Endothelial cell of umbilical vein (primary cell): ENCODE measurements around the gene CCDC191. TPM values are rescaled to one million over a fixed set of nuclear protein-coding genes. Genes with fewer than 3 reads are reported as not detected.

Experiments used
- BruUV-seq: library from RNA; stranded (reverse); fragments of 400-500 nt; replicated peaks from 2 replicates; lab custom pipeline; 2021; lab: Mats Ljungman, UMichigan
- CTCF ChIA-PET: fragments of 300-600, 350-600 bp; sonication (Branson Sonifier 250); formaldehyde crosslinking; loops from one replicate; lab custom pipeline; 2021; ENCODE audit warnings: antibody characterized with exemption, inconsistent platforms; lab: Charles Lee
- POLR2A ChIA-PET: fragments of 300-600, 350-600 bp; sonication (Branson Sonifier 250); formaldehyde crosslinking; loops from one replicate; lab custom pipeline; 2021; ENCODE audit warnings: antibody characterized with exemption, inconsistent platforms; lab: Charles Lee
- DNase-seq: peaks from one replicate; pipeline ENCODE4 v3.0.0-alpha.2; 2011; ENCODE audit warnings: low read depth, low spot score
- FAIRE-seq: peaks from 2 replicates; lab custom pipeline; 2011; peaks lifted over from hg19 to GRCh38; lab: Jason Lieb, UNC
- H2AFZ ChIP-seq: 2 replicates; pipeline ENCODE4 v1.6.0; 2012; ENCODE audit warnings: low read depth, low read length, control low read depth, inconsistent platforms
- H3K27ac ChIP-seq: 2 replicates; pipeline ENCODE4 v1.5.1; 2011; ENCODE audit warnings: low read depth, mild to moderate bottlenecking, control low read depth, low read length, moderate library complexity; ENCODE audit not compliant: insufficient read depth
- H3K27me3 ChIP-seq, 2 experiments: 2 replicates each; pipeline versions ENCODE4 v1.6.0 to v1.6.1; 2011; ENCODE audit warnings: low read length in 2 of 2, mixed read lengths in 1 of 2; ENCODE audit not compliant: control insufficient read depth in 2 of 2, insufficient read depth in 2 of 2
- H3K36me3 ChIP-seq, 2 experiments: 2 replicates in 1 of 2; 3 replicates in 1 of 2; pipeline ENCODE4 v1.5.1; 2011; ENCODE audit warnings: low read length in 2 of 2, mild to moderate bottlenecking in 1 of 2, moderate library complexity in 1 of 2; ENCODE audit not compliant: control insufficient read depth in 2 of 2, insufficient read depth in 2 of 2; ENCODE audit errors: extremely low read depth in 1 of 2
- H3K4me1 ChIP-seq: 3 replicates; pipeline ENCODE4 v1.5.1; 2011; ENCODE audit warnings: mild to moderate bottlenecking, low read length; ENCODE audit not compliant: control insufficient read depth, insufficient read depth; ENCODE audit errors: extremely low read depth
- H3K4me2 ChIP-seq: 2 replicates; pipeline ENCODE4 v1.6.1; 2011; ENCODE audit warnings: low read length, control low read depth, mixed read lengths; ENCODE audit not compliant: insufficient read depth
- H3K4me3 ChIP-seq, 3 experiments: fragments of 200-600 bp in 1 of 3; sonication (generic), shearing (Covaris generic) in 1 of 3; replicated peaks in 1 of 3; 2 replicates each; pipeline ENCODE4 v1.5.1; 2011 to 2016; ENCODE audit warnings: control low read depth in 3 of 3, low read length in 3 of 3, mild to moderate bottlenecking in 2 of 3, inconsistent platforms in 1 of 3, low read depth in 1 of 3, moderate library complexity in 1 of 3; ENCODE audit not compliant: insufficient read depth in 1 of 3
- H3K79me2 ChIP-seq: 2 replicates; pipeline ENCODE4 v1.6.0; 2012; ENCODE audit warnings: low read length, inconsistent platforms; ENCODE audit not compliant: control insufficient read depth, insufficient read depth
- H3K9ac ChIP-seq: replicated peaks from 2 replicates; pipeline ENCODE3; 2011; ENCODE audit warnings: low read length, control low read depth; ENCODE audit not compliant: insufficient read depth; ENCODE audit errors: extremely low read depth
- H3K9me1 ChIP-seq: replicated peaks from 3 replicates; pipeline ENCODE4 v1.6.0; 2011; ENCODE audit warnings: mild to moderate bottlenecking, low read length; ENCODE audit not compliant: control insufficient read depth, insufficient read depth; ENCODE audit errors: extremely low read depth
- H3K9me3 ChIP-seq: replicated peaks from 2 replicates; pipeline ENCODE4 v1.5.1; 2012; ENCODE audit warnings: low read length, inconsistent platforms; ENCODE audit not compliant: control insufficient read depth, insufficient read depth
- H4K20me1 ChIP-seq: replicated peaks from 2 replicates; pipeline ENCODE3; 2011; ENCODE audit warnings: mild to moderate bottlenecking, low read length; ENCODE audit not compliant: control insufficient read depth, insufficient read depth; ENCODE audit errors: extremely low read depth
- EZH2 ChIP-seq: IDR thresholded peaks from 2 replicates; pipeline ENCODE4 v1.6.1; 2012; ENCODE audit warnings: borderline replicate concordance, low read depth, mild to moderate bottlenecking, moderate library complexity, low read length, inconsistent platforms; ENCODE audit not compliant: severe bottlenecking
- FOS ChIP-seq: IDR thresholded peaks from 2 replicates; pipeline ENCODE4 v1.6.1; 2011; ENCODE audit warnings: mild to moderate bottlenecking, low read length, moderate library complexity, borderline replicate concordance; ENCODE audit not compliant: insufficient read depth
- GATA2 ChIP-seq: IDR thresholded peaks from 2 replicates; pipeline ENCODE4 v1.7.0; 2011; ENCODE audit warnings: low read depth, mild to moderate bottlenecking, moderate library complexity, mixed read lengths, low read length; ENCODE audit not compliant: insufficient read length, insufficient read depth
- JUN ChIP-seq: IDR thresholded peaks from 2 replicates; pipeline ENCODE4 v1.6.1; 2011; ENCODE audit warnings: borderline replicate concordance, low read depth; ENCODE audit not compliant: insufficient read length, insufficient read depth
- MYC ChIP-seq: IDR thresholded peaks from one replicate; pipeline ENCODE4 v1.6.1; 2011; ENCODE audit warnings: mild to moderate bottlenecking, low read depth, low read length
- POLR2A ChIP-seq: IDR thresholded peaks from 2 replicates; pipeline ENCODE4 v1.6.1; 2012; ENCODE audit warnings: low read depth, mild to moderate bottlenecking, control low read depth, low read length
- POLR2AphosphoS5 ChIP-seq: IDR thresholded peaks from 2 replicates; pipeline ENCODE4 v1.6.1; 2012; ENCODE audit warnings: low read depth, mild to moderate bottlenecking, control low read depth, low read length, moderate library complexity; ENCODE audit not compliant: insufficient read depth
- dilution Hi-C: fragments of 300-500 bp; cut with MboI; formaldehyde crosslinking; loops from one replicate; pipeline ENCODE4 v1.15.0; 2019; ENCODE audit warnings: low sequenced_read_pairs; ENCODE audit not compliant: extremely low pct_ligation_motif_present
- intact Hi-C: fragments of 100-400 bp; cut with micrococcal nuclease; formaldehyde crosslinking; loops from one replicate; pipeline ENCODE4 v1.10.0; 2022
- polyA plus RNA-seq, 4 experiments: library from polyadenylated mRNA; depleted of rRNA in 3 of 4; stranded (reverse) in 3 of 4; unstranded in 1 of 4; fragments of >200 nt; gene quantifications; 2 replicates each; pipeline versions ENCODE4 v1.2.1 to v1.2.3, GENCODE V29; 2011 to 2012; ENCODE audit warnings: missing spikeins in 1 of 4
- total RNA-seq: library from RNA; stranded (reverse); gene quantifications from 2 replicates; pipeline ENCODE4 v1.2.3, GENCODE V29; 2021
- TF ChIP-seq, protein P1 (sequence below): IDR thresholded peaks from 2 replicates; pipeline ENCODE4 v1.6.1; 2011; ENCODE audit not compliant: insufficient read depth, insufficient read length
- TF ChIP-seq, protein P2 (sequence below), 2 donors: IDR thresholded peaks; 1 replicate in 1 of 2; 2 replicates in 1 of 2; pipeline ENCODE4 v1.5.1; 2011; ENCODE audit warnings: low read length in 2 of 2, mild to moderate bottlenecking in 2 of 2, moderate library complexity in 2 of 2, control low read depth in 1 of 2, inconsistent platforms in 1 of 2, low read depth in 1 of 2; ENCODE audit not compliant: insufficient read depth in 1 of 2; ENCODE audit errors: extremely low read depth in 1 of 2

Gene CCDC191
- total and polyA plus RNA-seq, 2 donors (not counting 3 experiments of a cell fraction or from before 2014, with no cell fraction given), result 1.7 to 4.9 TPM

- ChIA-PET CTCF (no interaction called here), POLR2A (no interaction called here)
- no peaks in the 10 kb centered on the region for H3K79me2 ChIP-seq
- FAIRE-seq (no peak), DNase-seq (no peak)
- no peak overlapping the region for H3K4me3 ChIP-seq
- intact Hi-C loops (no loop called here), dilution Hi-C loops (no loop called here)
- H3K27me3 ChIP-seq, result no peaks in the 10 kb centered on the region
- H3K9me3 ChIP-seq, result no peaks in the 10 kb centered on the region
- no peak overlapping the region for H3K4me2 ChIP-seq
- H3K36me3 ChIP-seq, result no peaks in the 10 kb centered on the region
- no peak overlapping the region for H2AFZ ChIP-seq
- H3K4me1 ChIP-seq, result no peaks in the 10 kb centered on the region
- no peak overlapping the region for H3K27ac ChIP-seq
- no peaks in the 10 kb centered on the region for H4K20me1 ChIP-seq
- H3K9me1 ChIP-seq, result no peaks in the 10 kb centered on the region
- BruUV-seq, result no TSS peak
- TF ChIP-seq POLR2A (no peak), POLR2AphosphoS5 (no peak), MYC (no peak), GATA2 (no peak), EZH2 (no peak), JUN (no peak)
- TF ChIP-seq, protein P1, sequence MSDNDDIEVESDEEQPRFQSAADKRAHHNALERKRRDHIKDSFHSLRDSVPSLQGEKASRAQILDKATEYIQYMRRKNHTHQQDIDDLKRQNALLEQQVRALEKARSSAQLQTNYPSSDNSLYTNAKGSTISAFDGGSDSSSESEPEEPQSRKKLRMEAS, result no peak
- H3K9ac ChIP-seq, result no peak overlapping the region
Measured at GRCh38 chr3:113966172-113966571, 90.2 kb downstream of the CCDC191 start.

- Histone ChIP-seq H2AFZ (no peak overlapping the region), H3K27ac (no peak overlapping the region), H3K36me3 (no peaks in the 10 kb centered on the region), H3K27me3 (no peaks in the 10 kb centered on the region), H3K9me3 (no peaks in the 10 kb centered on the region), H3K9ac (no peak overlapping the region), H3K4me3 (no peak overlapping the region), H3K79me2 (no peaks in the 10 kb centered on the region), H3K9me1 (no peaks in the 10 kb centered on the region), H3K4me2 (no peak overlapping the region), H4K20me1 (no peaks in the 10 kb centered on the region), H3K4me1 (no peaks in the 10 kb centered on the region)
- ChIA-PET POLR2A (no interaction called here), CTCF (interaction anchor here (1.0 to 1.4 kb wide), 3 partner anchors 10 to 228 kb away, joined by 3 to 5 read pairs (median 3); no protein-coding TSS in a partner anchor)
- dilution Hi-C loops, result no loop called here
- FAIRE-seq (peak; percentile 15), DNase-seq (no peak)
- no TSS peak for BruUV-seq
- intact Hi-C loops, result no loop called here
- TF ChIP-seq JUN (no peak), MYC (no peak), POLR2AphosphoS5 (no peak), EZH2 (no peak), POLR2A (no peak), FOS (no peak), GATA2 (no peak)
- TF ChIP-seq, protein P1, result no peak
- TF ChIP-seq, protein P2, sequence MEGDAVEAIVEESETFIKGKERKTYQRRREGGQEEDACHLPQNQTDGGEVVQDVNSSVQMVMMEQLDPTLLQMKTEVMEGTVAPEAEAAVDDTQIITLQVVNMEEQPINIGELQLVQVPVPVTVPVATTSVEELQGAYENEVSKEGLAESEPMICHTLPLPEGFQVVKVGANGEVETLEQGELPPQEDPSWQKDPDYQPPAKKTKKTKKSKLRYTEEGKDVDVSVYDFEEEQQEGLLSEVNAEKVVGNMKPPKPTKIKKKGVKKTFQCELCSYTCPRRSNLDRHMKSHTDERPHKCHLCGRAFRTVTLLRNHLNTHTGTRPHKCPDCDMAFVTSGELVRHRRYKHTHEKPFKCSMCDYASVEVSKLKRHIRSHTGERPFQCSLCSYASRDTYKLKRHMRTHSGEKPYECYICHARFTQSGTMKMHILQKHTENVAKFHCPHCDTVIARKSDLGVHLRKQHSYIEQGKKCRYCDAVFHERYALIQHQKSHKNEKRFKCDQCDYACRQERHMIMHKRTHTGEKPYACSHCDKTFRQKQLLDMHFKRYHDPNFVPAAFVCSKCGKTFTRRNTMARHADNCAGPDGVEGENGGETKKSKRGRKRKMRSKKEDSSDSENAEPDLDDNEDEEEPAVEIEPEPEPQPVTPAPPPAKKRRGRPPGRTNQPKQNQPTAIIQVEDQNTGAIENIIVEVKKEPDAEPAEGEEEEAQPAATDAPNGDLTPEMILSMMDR (IDR thresholded peaks at IDR 0.05; ENCODE audit: extremely low read depth in 1 of 2, insufficient read depth in 1 of 2, low read depth in 1 of 2, low read length in 2 of 2), result no peak
Measured at GRCh38 chr3:113963879-113964278, 92.4 kb downstream of the CCDC191 start.
